Left cardiac atrium (tissue), 4 donors: Measurements from ENCODE around the gene LRP3. TPM values are rescaled to one million over a fixed set of nuclear protein-coding genes. Genes with fewer than 3 reads are reported as not detected.
"Not testable (repeated sequence)": the region's sequence is repeated elsewhere in the genome, so short reads cannot be mapped to it uniquely, and the experiment has no call there.

Source experiments
- ATAC-seq, 2 donors: fragments of 200-7000 bp; cut with Tn5 transposase; one replicate each; pipeline ENCODE4 v1.9.1; 2020; ENCODE audit warnings: mild to moderate bottlenecking in 2 of 2, moderate library complexity in 2 of 2
- DNase-seq: peaks from one replicate; pipeline ENCODE4 v3.0.0-alpha.2; 2020
- intact Hi-C, 2 donors: fragments of 100-400 bp; cut with DNase I; formaldehyde crosslinking; loops; one replicate each; pipeline versions ENCODE4 v1.14.1 to v1.15.1; 2022 to 2023
- total RNA-seq, 2 donors: library from RNA; stranded (reverse); fragmentation: NEBNext Ultra II Directional; extraction: Animal tissue kit (Norgen Biotek cat#: 25700); gene quantifications; one replicate each; pipeline ENCODE4 v1.2.1, GENCODE V29; 2021
- donor health status: DM: no; HTN: yes; CAD: no.
- donor health status: DM: no; HTN: yes; CAD: no; lungs with severe emphysema.
- donor health status: DM: yes; HTN: yes; CAD: no.
- donor health status: Dilated cardiomyopathy.

The LRP3 gene
- total RNA-seq, 2 donors from 2014 or later, result 16.2 to 22.1 TPM

GRCh38 chr19:33199441-33200265 is 5.5 kb downstream of the LRP3 start:
- ATAC-seq (no peak), DNase-seq (no peak)
- intact Hi-C loops, result no loop called here

- DNase-seq (no peak), ATAC-seq (no peak)
- intact Hi-C loops, result no loop called here
Measured at GRCh38 chr19:33201473-33201872, 7.3 kb downstream of the LRP3 start.

GRCh38 chr19:33201886-33202545 is 7.9 kb downstream of the LRP3 start:
- intact Hi-C loops, result no loop called here
- DNase-seq (no peak), ATAC-seq (no peak)

- DNase-seq, result no peak
Measured at GRCh38 chr19:33202546-33203507, 8.7 kb downstream of the LRP3 start.

GRCh38 chr19:33203529-33203928 is 9.4 kb downstream of the LRP3 start:
- DNase-seq (no peak), ATAC-seq (no peak)
- intact Hi-C loops, result no loop called here

More at GRCh38 chr19:33202546-33203507, 8.7 kb downstream of the LRP3 start:
- no peak for ATAC-seq
- intact Hi-C loops, result no loop called here

- ATAC-seq, result no peak
- intact Hi-C loops, result no loop called here
- no peak for DNase-seq
Measured at GRCh38 chr19:33204136-33204973, 10.2 kb downstream of the LRP3 start.

GRCh38 chr19:33205110-33205509 is 11.0 kb downstream of the LRP3 start:
- ATAC-seq, result no peak
- no peak for DNase-seq
- intact Hi-C loops, result no loop called here

- intact Hi-C loops, result no loop called here
- DNase-seq (no peak), ATAC-seq (no peak)
Measured at GRCh38 chr19:33205531-33206260, 11.6 kb downstream of the LRP3 start.

- intact Hi-C loops, result no loop called here
- DNase-seq, result no peak
- no peak for ATAC-seq
Measured at GRCh38 chr19:33206261-33207039, 12.3 kb downstream of the LRP3 start.

- no peak for DNase-seq
- intact Hi-C loops, result no loop called here
- ATAC-seq, result no peak
Measured at GRCh38 chr19:33207040-33207620, 13.0 kb downstream of the LRP3 start.

- ATAC-seq (no peak), DNase-seq (no peak)
- intact Hi-C loops, result no loop called here
Measured at GRCh38 chr19:33207903-33208302, 13.8 kb downstream of the LRP3 start.

GRCh38 chr19:33208371-33208895 is 14.3 kb downstream of the LRP3 start:
- DNase-seq (no peak), ATAC-seq (no peak)
- intact Hi-C loops, result no loop called here

- intact Hi-C loops, result no loop called here
- peak; percentile 46 for DNase-seq
- peak in 1 of 2 donors; percentile 45 for ATAC-seq
Measured at GRCh38 chr19:33208904-33209849, 15.0 kb downstream of the LRP3 start.

- ATAC-seq, DNase-seq: not testable (repeated sequence)
Measured at GRCh38 chr19:33209850-33210230, 15.7 kb downstream of the LRP3 start.

GRCh38 chr19:33210266-33210940 is 16.3 kb downstream of the LRP3 start:
- DNase-seq (peak; percentile 12), ATAC-seq (no peak)
- intact Hi-C loops, result no loop called here

More at GRCh38 chr19:33209850-33210230, 15.7 kb downstream of the LRP3 start:
- intact Hi-C loops, result not testable (repeated sequence)
